ENCODE measurements around the gene RGS7. TPM values are rescaled to one million over a fixed set of nuclear protein-coding genes. Genes with fewer than 3 reads are reported as not detected.

RGS7 gene
- total RNA-seq, 2 experiments from 2014 or later, result not detected

DNA sequence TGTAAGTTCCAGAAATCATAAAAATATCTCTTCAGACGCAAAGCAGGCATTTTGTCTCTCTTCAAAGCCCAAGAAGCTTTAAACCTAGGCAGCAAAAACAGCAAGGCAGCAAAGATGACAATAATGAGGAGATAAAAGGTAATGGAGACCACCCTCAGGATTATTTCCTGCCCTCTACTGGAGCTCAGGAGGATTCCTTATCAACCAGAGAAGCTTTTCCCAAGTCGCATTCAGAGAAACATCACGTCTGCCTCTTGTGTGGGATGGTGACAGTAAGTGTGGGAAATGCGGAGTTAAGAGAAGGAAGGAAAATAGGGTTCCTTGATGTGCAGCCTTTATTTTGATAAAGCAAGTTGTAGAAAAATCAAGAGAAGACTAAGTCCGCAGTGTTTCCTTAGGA lies 365.8 kb downstream of the RGS7 start:
- intact Hi-C loops (cut with DNase I, micrococcal nuclease), result no loop called here

DNA sequence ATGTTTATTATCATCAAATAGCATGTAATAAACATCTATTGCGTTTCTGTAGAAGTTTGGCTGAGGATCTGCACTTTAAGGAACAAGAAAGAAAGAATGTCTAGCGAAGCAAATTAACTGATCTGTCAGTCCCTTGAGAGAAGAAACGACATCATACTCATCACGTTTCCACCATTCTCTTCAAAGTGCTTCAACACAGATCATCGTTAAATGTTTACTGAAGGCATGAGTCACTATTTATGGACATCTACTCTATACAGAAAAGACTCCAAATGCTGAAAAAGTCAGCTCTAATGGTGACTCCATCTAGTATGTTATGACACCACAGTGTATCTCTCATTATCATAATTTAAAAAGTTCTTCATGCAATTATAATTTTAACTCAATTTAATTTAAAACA lies 369.1 kb downstream of the RGS7 start:
- H3K27ac ChIP-seq (ENCODE audit: low read depth in 1 of 2, low read length in 2 of 2), result no peak overlapping the region
- no peak for TF ChIP-seq CTCF (IDR thresholded peaks at IDR 0.05)
- no peak for ATAC-seq (ENCODE audit: poor library complexity)
- Mint-ChIP-seq H3K36me3 (ENCODE audit: low read depth) (no peaks in the 10 kb centered on the region), H3K4me3 (no peak overlapping the region), H3K27me3 (no peaks in the 10 kb centered on the region), H3K9me3 (peaks cover 2% of the 10 kb centered on the region), H3K4me1 (ENCODE audit: low read depth) (no peaks in the 10 kb centered on the region), H3K27ac (no peak overlapping the region)
- intact Hi-C loops (cut with DNase I, micrococcal nuclease), result no loop called here
- H3K27me3 ChIP-seq (ENCODE audit: control insufficient read depth in 1 of 2, insufficient read depth in 2 of 2, low read length in 2 of 2), result no peaks in the 10 kb centered on the region
- no peaks in the 10 kb centered on the region for H3K36me3 ChIP-seq (ENCODE audit: insufficient read depth, low read length)
- H3K4me1 ChIP-seq (ENCODE audit: insufficient read depth, low read length), result no peaks in the 10 kb centered on the region
- no peak for DNase-seq
- ChIA-PET CTCF (no interaction called here), POLR2A (no interaction called here)
- peaks cover 0 to 9% of the 10 kb centered on the region in 2 experiments for H3K9me3 ChIP-seq (ENCODE audit: control insufficient read depth in 1 of 2, insufficient read depth in 1 of 2, low read length in 2 of 2)
- H3K4me3 ChIP-seq (ENCODE audit: low read length), result no peak overlapping the region

More for the DNA sequence above, 365.8 kb downstream of the RGS7 start:
- peaks cover 2% of the 10 kb centered on the region for H3K9me3 Mint-ChIP-seq
- H3K9me3 ChIP-seq (ENCODE audit: control insufficient read depth in 1 of 2, insufficient read depth in 1 of 2, low read length in 2 of 2), result peaks cover 0 to 9% of the 10 kb centered on the region in 2 experiments
- CTCF ChIA-PET, result no interaction called here
- H3K27me3 ChIP-seq (ENCODE audit: control insufficient read depth in 1 of 2, insufficient read depth in 2 of 2, low read length in 2 of 2), result no peaks in the 10 kb centered on the region
- no peaks in the 10 kb centered on the region for H3K4me1 Mint-ChIP-seq (ENCODE audit: low read depth)
- no peaks in the 10 kb centered on the region for H3K4me1 ChIP-seq (ENCODE audit: insufficient read depth, low read length)
- no peaks in the 10 kb centered on the region for H3K36me3 Mint-ChIP-seq (ENCODE audit: low read depth)
- no peak for TF ChIP-seq CTCF (IDR thresholded peaks at IDR 0.05)
- H3K27ac Mint-ChIP-seq, result no peak overlapping the region
- no peak overlapping the region for H3K4me3 ChIP-seq (ENCODE audit: low read length)
- H3K27ac ChIP-seq (ENCODE audit: low read depth in 1 of 2, low read length in 2 of 2), result no peak overlapping the region
- DNase-seq (no peak), ATAC-seq (ENCODE audit: poor library complexity) (no peak)
- POLR2A ChIA-PET, result no interaction called here
- no peak overlapping the region for H3K4me3 Mint-ChIP-seq
- no peaks in the 10 kb centered on the region for H3K36me3 ChIP-seq (ENCODE audit: insufficient read depth, low read length)
- H3K27me3 Mint-ChIP-seq, result no peaks in the 10 kb centered on the region

DNA sequence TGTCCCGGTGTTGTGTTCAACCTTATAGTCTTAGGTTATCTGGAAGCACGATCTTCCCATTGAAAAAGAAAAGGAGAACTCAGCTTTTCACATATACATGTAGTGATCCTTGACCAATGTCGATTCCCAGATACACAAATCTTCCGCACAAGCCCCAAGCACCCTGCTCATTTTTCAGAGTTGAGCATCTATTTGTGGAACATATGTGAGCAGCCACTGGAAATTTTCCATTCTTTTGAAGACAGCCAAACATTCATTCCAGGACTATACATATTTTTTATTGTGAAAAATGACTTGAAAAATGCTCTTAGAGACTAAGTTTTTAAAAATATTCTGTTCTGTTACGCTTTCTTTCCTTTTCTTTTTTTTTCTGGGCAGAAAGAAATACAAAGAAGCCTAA lies 371.9 kb downstream of the RGS7 start:
- CTCF ChIA-PET, result no interaction called here
- no peak overlapping the region for H3K27ac Mint-ChIP-seq
- intact Hi-C loops (cut with DNase I, micrococcal nuclease), result no loop called here

More for the DNA sequence above, 371.9 kb downstream of the RGS7 start:
- Histone ChIP-seq H3K4me3 (ENCODE audit: low read length) (no peak overlapping the region), H3K4me1 (ENCODE audit: insufficient read depth, low read length) (no peaks in the 10 kb centered on the region), H3K27me3 (ENCODE audit: control insufficient read depth in 1 of 2, insufficient read depth in 2 of 2, low read length in 2 of 2) (no peaks in the 10 kb centered on the region), H3K36me3 (ENCODE audit: insufficient read depth, low read length) (no peaks in the 10 kb centered on the region), H3K9me3 (ENCODE audit: control insufficient read depth in 1 of 2, insufficient read depth in 1 of 2, low read length in 2 of 2) (peaks cover 0 to 3% of the 10 kb centered on the region in 2 experiments), H3K27ac (ENCODE audit: low read depth in 1 of 2, low read length in 2 of 2) (no peak overlapping the region)
- H3K27me3 Mint-ChIP-seq, result no peaks in the 10 kb centered on the region
- no peak for ATAC-seq (ENCODE audit: poor library complexity)
- no peaks in the 10 kb centered on the region for H3K4me1 Mint-ChIP-seq (ENCODE audit: low read depth)
- TF ChIP-seq CTCF (IDR thresholded peaks at IDR 0.05), result no peak
- no peak overlapping the region for H3K4me3 Mint-ChIP-seq
- H3K9me3 Mint-ChIP-seq, result no peaks in the 10 kb centered on the region
- no peak for DNase-seq
- no peaks in the 10 kb centered on the region for H3K36me3 Mint-ChIP-seq (ENCODE audit: low read depth)
- POLR2A ChIA-PET, result no interaction called here
